Measurements from ENCODE around the gene TSPAN9.

DNA sequence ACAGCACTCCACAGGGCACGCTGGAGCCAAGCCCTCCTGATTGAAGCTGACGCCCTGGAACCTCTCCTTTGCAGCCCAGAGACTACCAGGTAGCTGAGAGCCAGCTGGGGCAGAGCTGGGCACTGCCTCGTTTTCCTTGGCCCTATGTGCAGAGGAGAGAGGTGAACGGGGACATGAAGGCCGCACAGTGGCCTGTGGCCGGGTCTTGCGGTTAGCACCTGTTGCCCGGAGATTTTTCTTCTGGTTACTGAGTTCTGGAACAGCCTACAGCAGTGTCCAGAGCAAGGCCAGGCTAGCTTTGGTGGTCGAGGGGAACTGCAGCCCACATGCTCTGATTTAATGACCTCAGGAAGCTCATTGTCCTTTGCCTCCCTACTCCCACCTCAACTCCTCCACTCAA, 212.5 kb downstream of the TSPAN9 start:
- TF ChIP-seq, protein P1, sequence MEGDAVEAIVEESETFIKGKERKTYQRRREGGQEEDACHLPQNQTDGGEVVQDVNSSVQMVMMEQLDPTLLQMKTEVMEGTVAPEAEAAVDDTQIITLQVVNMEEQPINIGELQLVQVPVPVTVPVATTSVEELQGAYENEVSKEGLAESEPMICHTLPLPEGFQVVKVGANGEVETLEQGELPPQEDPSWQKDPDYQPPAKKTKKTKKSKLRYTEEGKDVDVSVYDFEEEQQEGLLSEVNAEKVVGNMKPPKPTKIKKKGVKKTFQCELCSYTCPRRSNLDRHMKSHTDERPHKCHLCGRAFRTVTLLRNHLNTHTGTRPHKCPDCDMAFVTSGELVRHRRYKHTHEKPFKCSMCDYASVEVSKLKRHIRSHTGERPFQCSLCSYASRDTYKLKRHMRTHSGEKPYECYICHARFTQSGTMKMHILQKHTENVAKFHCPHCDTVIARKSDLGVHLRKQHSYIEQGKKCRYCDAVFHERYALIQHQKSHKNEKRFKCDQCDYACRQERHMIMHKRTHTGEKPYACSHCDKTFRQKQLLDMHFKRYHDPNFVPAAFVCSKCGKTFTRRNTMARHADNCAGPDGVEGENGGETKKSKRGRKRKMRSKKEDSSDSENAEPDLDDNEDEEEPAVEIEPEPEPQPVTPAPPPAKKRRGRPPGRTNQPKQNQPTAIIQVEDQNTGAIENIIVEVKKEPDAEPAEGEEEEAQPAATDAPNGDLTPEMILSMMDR (IDR thresholded peaks at IDR 0.05) = no peak
- TF ChIP-seq POLR2A (IDR thresholded peaks at IDR 0.05) = no peak

Measured in testis (tissue), 2 donors.